Activated CD8-positive, alpha-beta T cell treated with anti-CD3 and anti-CD28 coated beads, Interleukin-2, amount 10 ng/mL, durations not matched to agents 7 days and 5 days (primary cell): ENCODE data around the gene CHD2. TPM values are rescaled to one million over a fixed set of nuclear protein-coding genes. Genes with fewer than 3 reads are reported as not detected.

Source experiments
- ATAC-seq: fragments of 150-1000 bp; cut with Tn5 transposase; one replicate; pipeline ENCODE4 v1.10.0; 2021; ENCODE audit warnings: moderate library complexity
- CTCF ChIA-PET: fragments of 350-600 bp; sonication (Branson Sonifier 250); formaldehyde crosslinking; loops from one replicate; lab custom pipeline; 2021; ENCODE audit warnings: antibody characterized with exemption; lab: Charles Lee
- POLR2A ChIA-PET: fragments of 350-600 bp; sonication (Branson Sonifier 250); formaldehyde crosslinking; loops from one replicate; lab custom pipeline; 2021; ENCODE audit warnings: antibody characterized with exemption; lab: Charles Lee
- DNase-seq: peaks from one replicate; pipeline ENCODE4 v3.0.0-alpha.2; 2020
- H3K27ac Mint-ChIP-seq: one replicate; pipeline ENCODE4 v1.8.0; 2021; ENCODE audit warnings: mild to moderate bottlenecking, mixed read lengths
- H3K27me3 Mint-ChIP-seq: one replicate; pipeline ENCODE4 v1.8.0; 2021; ENCODE audit warnings: low read depth, mixed read lengths
- H3K36me3 Mint-ChIP-seq: one replicate; pipeline ENCODE4 v1.8.0; 2021; ENCODE audit warnings: low read depth, mixed read lengths
- H3K4me1 Mint-ChIP-seq: one replicate; pipeline ENCODE4 v1.8.0; 2021; ENCODE audit warnings: low read depth, mixed read lengths
- H3K4me3 Mint-ChIP-seq: one replicate; pipeline ENCODE4 v1.8.0; 2021; ENCODE audit warnings: mild to moderate bottlenecking, mixed read lengths
- H3K9me3 Mint-ChIP-seq: one replicate; pipeline ENCODE4 v1.8.0; 2022; ENCODE audit warnings: mixed read lengths; ENCODE audit not compliant: insufficient read depth
- microRNA-seq: library from miRNA; unstranded; fragments of <30 nt; microRNA quantifications from one replicate; pipeline ENCODE4 v1.2.0, GENCODE V29; 2022
- total RNA-seq, 2 experiments: library from RNA; stranded (reverse); gene quantifications; one replicate each; pipeline ENCODE4 v1.2.3, GENCODE V29; 2021

Gene CHD2
- total RNA-seq, 2 experiments from 2014 or later: 137 to 144 TPM

DNA sequence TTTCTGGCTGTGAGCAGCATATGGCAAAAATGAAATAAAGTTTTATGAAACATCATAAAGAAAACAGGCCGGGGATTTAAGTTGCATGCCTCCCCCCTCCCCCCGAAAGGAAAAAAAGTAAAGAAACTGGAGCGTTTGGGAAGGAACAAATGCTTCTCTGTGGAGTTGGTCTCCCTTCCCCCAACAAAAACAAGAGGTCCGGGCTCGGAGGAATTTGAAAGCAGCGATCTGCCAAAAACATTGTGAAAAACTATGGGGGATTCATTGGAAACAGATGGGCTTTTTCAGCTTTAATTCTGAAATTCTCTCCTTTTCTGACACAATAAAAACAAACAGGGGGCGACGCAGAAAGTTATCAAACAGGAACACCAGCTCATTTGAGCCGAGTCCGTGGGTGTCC is 171.9 kb downstream of the CHD2 start:
- Mint-ChIP-seq H3K36me3 (no peaks in the 10 kb centered on the region), H3K27me3 (peaks cover 50% of the 10 kb centered on the region), H3K4me3 (peak overlapping the region; percentile 23), H3K27ac (no peak overlapping the region), H3K4me1 (peaks cover 11% of the 10 kb centered on the region), H3K9me3 (no peaks in the 10 kb centered on the region)
- ATAC-seq: no peak
- DNase-seq: no peak
- ChIA-PET POLR2A (interaction anchor here (0.6 kb wide), 1 partner anchor 16 kb away, joined by 3 read pairs; no protein-coding TSS in a partner anchor), CTCF (interaction anchor here (0.7 to 2.6 kb wide), 2 partner anchors 12 to 16 kb away, joined by 3 to 13 read pairs; partner anchors contain the start of gene RGMA)

GRCh38 chr15:93072411-93073394 is 172.6 kb downstream of the CHD2 start:
- ChIA-PET POLR2A (interaction anchor here (0.6 kb wide), 1 partner anchor 15 kb away, joined by 3 read pairs; no protein-coding TSS in a partner anchor), CTCF (interaction anchor here (0.7 to 2.6 kb wide), 3 partner anchors 13 to 1047 kb away, joined by 3 to 13 read pairs (median 4); partner anchors contain the start of gene RGMA)
- ATAC-seq (peak; percentile 49), DNase-seq (no peak)
- no peaks in the 10 kb centered on the region for H3K9me3 Mint-ChIP-seq
- H3K36me3 Mint-ChIP-seq: no peaks in the 10 kb centered on the region
- peaks cover 55% of the 10 kb centered on the region for H3K27me3 Mint-ChIP-seq
- peaks cover 11% of the 10 kb centered on the region for H3K4me1 Mint-ChIP-seq
- peak overlapping the region; percentile 30 for H3K4me3 Mint-ChIP-seq
- no peak overlapping the region for H3K27ac Mint-ChIP-seq

GRCh38 chr15:93073465-93073952 is 173.4 kb downstream of the CHD2 start:
- DNase-seq: no peak
- H3K36me3 Mint-ChIP-seq: no peaks in the 10 kb centered on the region
- H3K4me1 Mint-ChIP-seq: peaks cover 11% of the 10 kb centered on the region
- H3K4me3 Mint-ChIP-seq: peak overlapping the region; percentile 70
- peak; percentile 35 for ATAC-seq
- peaks cover 56% of the 10 kb centered on the region for H3K27me3 Mint-ChIP-seq
- no peak overlapping the region for H3K27ac Mint-ChIP-seq
- ChIA-PET CTCF (interaction anchor here (0.7 to 2.6 kb wide), 2 partner anchors 14 to 1046 kb away, joined by 4 to 13 read pairs; partner anchors contain the start of gene RGMA), POLR2A (no interaction called here)
- H3K9me3 Mint-ChIP-seq: no peaks in the 10 kb centered on the region

- Mint-ChIP-seq H3K27me3 (peaks cover 61% of the 10 kb centered on the region), H3K4me1 (peaks cover 11% of the 10 kb centered on the region), H3K9me3 (no peaks in the 10 kb centered on the region), H3K4me3 (no peak overlapping the region), H3K36me3 (no peaks in the 10 kb centered on the region), H3K27ac (no peak overlapping the region)
- DNase-seq: no peak
- ATAC-seq: no peak
- POLR2A ChIA-PET: no interaction called here
- CTCF ChIA-PET: interaction anchor here (5.2 kb wide), 1 partner anchor 13 kb away, joined by 28 read pairs; the partner anchor contains the start of gene RGMA
These were observed 174.5 kb downstream of the CHD2 start for GRCh38 chr15:93074599-93074998.

GRCh38 chr15:93076217-93076616 is 176.1 kb downstream of the CHD2 start:
- Mint-ChIP-seq H3K27me3 (peaks cover 67% of the 10 kb centered on the region), H3K36me3 (no peaks in the 10 kb centered on the region), H3K4me3 (no peak overlapping the region), H3K4me1 (peaks cover 11% of the 10 kb centered on the region), H3K9me3 (no peaks in the 10 kb centered on the region), H3K27ac (no peak overlapping the region)
- CTCF ChIA-PET: interaction anchor here (1.1 to 5.2 kb wide), 3 partner anchors 12 to 46 kb away, joined by 3 to 28 read pairs (median 3); partner anchors contain the start of gene RGMA
- POLR2A ChIA-PET: no interaction called here
- DNase-seq (no peak), ATAC-seq (no peak)

GRCh38 chr15:93076875-93077274 is 176.8 kb downstream of the CHD2 start:
- Mint-ChIP-seq H3K4me3 (no peak overlapping the region), H3K27ac (no peak overlapping the region), H3K27me3 (peaks cover 63% of the 10 kb centered on the region), H3K9me3 (no peaks in the 10 kb centered on the region), H3K4me1 (peaks cover 9% of the 10 kb centered on the region), H3K36me3 (no peaks in the 10 kb centered on the region)
- ATAC-seq (no peak), DNase-seq (no peak)
- CTCF ChIA-PET: interaction anchor here (1.1 to 5.2 kb wide), 2 partner anchors 11 to 41 kb away, joined by 3 to 28 read pairs; partner anchors contain the start of gene RGMA
- POLR2A ChIA-PET: no interaction called here

Small RNA genes lying within 50 kb of the gene (microRNA-seq; reads per million reads assigned to microRNA genes)
- gene MIR3175: not detected

Other genes starting within 250 kb of the CHD2 start
- gene FAM174B, start 244.5 kb upstream of the CHD2 start, total RNA-seq: 1 to 10 TPM; 2.5 to 3.3 TPM
- gene RGMA, start 188.9 kb downstream of the CHD2 start, total RNA-seq: not detected